Measurements from ENCODE around the gene CXCL8. TPM values are rescaled to one million over a fixed set of nuclear protein-coding genes. Genes with fewer than 3 reads are reported as not detected.

CXCL8 gene
- total RNA-seq, 2 experiments from 2014 or later: 9.9 to 11.4 TPM

GRCh38 chr4:73718375-73719373 lies 21.7 kb upstream of the CXCL8 start:
- intact Hi-C loops (cut with DNase I, micrococcal nuclease): no loop called here
- ChIA-PET POLR2A (no interaction called here), CTCF (no interaction called here)
- H3K9me3 ChIP-seq (ENCODE audit: control insufficient read depth in 1 of 2, insufficient read depth in 1 of 2, low read length in 2 of 2): no peaks in the 10 kb centered on the region
- DNase-seq (no peak), ATAC-seq (ENCODE audit: poor library complexity) (no peak)
- no peaks in the 10 kb centered on the region for H3K36me3 ChIP-seq (ENCODE audit: insufficient read depth, low read length)
- H3K4me1 Mint-ChIP-seq (ENCODE audit: low read depth): no peaks in the 10 kb centered on the region
- no peaks in the 10 kb centered on the region for H3K9me3 Mint-ChIP-seq
- no peak overlapping the region for H3K4me3 Mint-ChIP-seq
- peaks cover 5% of the 10 kb centered on the region for H3K27me3 Mint-ChIP-seq
- no peak overlapping the region for H3K27ac Mint-ChIP-seq
- no peak overlapping the region for H3K4me3 ChIP-seq (ENCODE audit: low read length)
- no peak overlapping the region for H3K27ac ChIP-seq (ENCODE audit: low read depth in 1 of 2, low read length in 2 of 2)
- no peaks in the 10 kb centered on the region for H3K36me3 Mint-ChIP-seq (ENCODE audit: low read depth)
- no peak for TF ChIP-seq CTCF (IDR thresholded peaks at IDR 0.05)
- no peaks in the 10 kb centered on the region for H3K4me1 ChIP-seq (ENCODE audit: insufficient read depth, low read length)
- no peaks in the 10 kb centered on the region for H3K27me3 ChIP-seq (ENCODE audit: control insufficient read depth in 1 of 2, insufficient read depth in 2 of 2, low read length in 2 of 2)

- POLR2A ChIA-PET: no interaction called here
These were observed 18.9 kb upstream of the CXCL8 start for GRCh38 chr4:73721435-73721834.

GRCh38 chr4:73721909-73722308 lies 18.5 kb upstream of the CXCL8 start:
- Histone ChIP-seq H3K27me3 (ENCODE audit: control insufficient read depth in 1 of 2, insufficient read depth in 2 of 2, low read length in 2 of 2) (no peaks in the 10 kb centered on the region), H3K9me3 (ENCODE audit: control insufficient read depth in 1 of 2, insufficient read depth in 1 of 2, low read length in 2 of 2) (no peaks in the 10 kb centered on the region), H3K36me3 (ENCODE audit: insufficient read depth, low read length) (no peaks in the 10 kb centered on the region), H3K27ac (ENCODE audit: low read depth in 1 of 2, low read length in 2 of 2) (no peak overlapping the region), H3K4me3 (ENCODE audit: low read length) (no peak overlapping the region), H3K4me1 (ENCODE audit: insufficient read depth, low read length) (no peaks in the 10 kb centered on the region)
- Mint-ChIP-seq H3K27ac (no peak overlapping the region), H3K4me1 (ENCODE audit: low read depth) (no peaks in the 10 kb centered on the region), H3K9me3 (no peaks in the 10 kb centered on the region), H3K36me3 (ENCODE audit: low read depth) (no peaks in the 10 kb centered on the region), H3K4me3 (no peak overlapping the region), H3K27me3 (no peaks in the 10 kb centered on the region)
- no peak for DNase-seq
- no peak for ATAC-seq (ENCODE audit: poor library complexity)
- no peak for TF ChIP-seq CTCF (IDR thresholded peaks at IDR 0.05)
- POLR2A ChIA-PET: no interaction called here
- intact Hi-C loops (cut with DNase I, micrococcal nuclease): loop anchor here in 1 of 2 experiments (10.0 kb wide), 1 partner anchor 413 kb away; no protein-coding TSS in a partner anchor
- CTCF ChIA-PET: no interaction called here

More at GRCh38 chr4:73721435-73721834, 18.9 kb upstream of the CXCL8 start:
- Histone ChIP-seq H3K27ac (ENCODE audit: low read depth in 1 of 2, low read length in 2 of 2) (no peak overlapping the region), H3K27me3 (ENCODE audit: control insufficient read depth in 1 of 2, insufficient read depth in 2 of 2, low read length in 2 of 2) (no peaks in the 10 kb centered on the region), H3K9me3 (ENCODE audit: control insufficient read depth in 1 of 2, insufficient read depth in 1 of 2, low read length in 2 of 2) (no peaks in the 10 kb centered on the region), H3K4me1 (ENCODE audit: insufficient read depth, low read length) (no peaks in the 10 kb centered on the region), H3K4me3 (ENCODE audit: low read length) (no peak overlapping the region), H3K36me3 (ENCODE audit: insufficient read depth, low read length) (no peaks in the 10 kb centered on the region)
- Mint-ChIP-seq H3K27ac (no peak overlapping the region), H3K4me3 (no peak overlapping the region), H3K9me3 (no peaks in the 10 kb centered on the region), H3K4me1 (ENCODE audit: low read depth) (no peaks in the 10 kb centered on the region), H3K27me3 (no peaks in the 10 kb centered on the region), H3K36me3 (ENCODE audit: low read depth) (no peaks in the 10 kb centered on the region)
- DNase-seq (no peak), ATAC-seq (ENCODE audit: poor library complexity) (no peak)
- no peak for TF ChIP-seq CTCF (IDR thresholded peaks at IDR 0.05)
- CTCF ChIA-PET: no interaction called here
- intact Hi-C loops (cut with DNase I, micrococcal nuclease): loop anchor here in 1 of 2 experiments (10.0 kb wide), 1 partner anchor 413 kb away; no protein-coding TSS in a partner anchor
